ENCODE data around the gene ANKRD34A. TPM values are rescaled to one million over a fixed set of nuclear protein-coding genes. Genes with fewer than 3 reads are reported as not detected.

The ANKRD34A gene
- polyA plus RNA-seq, 1 experiment: 0.83 TPM

GRCh38 chr1:145991735-145992412 is 27.5 kb upstream of the ANKRD34A start:
- Histone ChIP-seq H3K9me3 (ENCODE audit: control insufficient read depth, insufficient read depth, low read length) (no peaks in the 10 kb centered on the region), H3K27me3 (ENCODE audit: control insufficient read depth, insufficient read depth, low read length) (no peaks in the 10 kb centered on the region), H3K27ac (ENCODE audit: low read depth, low read length) (no peak overlapping the region), H3K4me3 (ENCODE audit: low read depth, low read length) (no peak overlapping the region)
- TF ChIP-seq CTCF (IDR thresholded peaks at IDR 0.05; ENCODE audit: low read depth, low read length): no peak
- ChIA-PET CTCF (interaction anchor here (1.2 to 4.4 kb wide), 4 partner anchors 12 to 16 kb away, joined by 3 to 23 read pairs (median 10); no protein-coding TSS in a partner anchor), POLR2A (no interaction called here)
- DNase-seq (ENCODE audit: low read depth, low spot score): no peak

- TF ChIP-seq CTCF (IDR thresholded peaks at IDR 0.05; ENCODE audit: low read depth, low read length): no peak
- ChIA-PET CTCF (interaction anchor here (1.9 to 4.4 kb wide), 2 partner anchors 10 to 13 kb away, joined by 4 to 23 read pairs; no protein-coding TSS in a partner anchor), POLR2A (no interaction called here)
- no peak for DNase-seq (ENCODE audit: low read depth, low spot score)
- no peak overlapping the region for H3K27ac ChIP-seq (ENCODE audit: low read depth, low read length)
- H3K4me3 ChIP-seq (ENCODE audit: low read depth, low read length): no peak overlapping the region
- H3K9me3 ChIP-seq (ENCODE audit: control insufficient read depth, insufficient read depth, low read length): no peaks in the 10 kb centered on the region
- no peaks in the 10 kb centered on the region for H3K27me3 ChIP-seq (ENCODE audit: control insufficient read depth, insufficient read depth, low read length)
Measured at GRCh38 chr1:145990249-145990855, 26.0 kb upstream of the ANKRD34A start.

- ChIA-PET POLR2A (no interaction called here), CTCF (interaction anchor here (0.8 to 1.9 kb wide), 3 partner anchors 9 to 43 kb away, joined by 3 to 4 read pairs (median 3); no protein-coding TSS in a partner anchor)
- no peak overlapping the region for H3K4me3 ChIP-seq (ENCODE audit: low read depth, low read length)
- no peak overlapping the region for H3K27ac ChIP-seq (ENCODE audit: low read depth, low read length)
- no peak for DNase-seq (ENCODE audit: low read depth, low spot score)
- no peak for TF ChIP-seq CTCF (IDR thresholded peaks at IDR 0.05; ENCODE audit: low read depth, low read length)
- no peaks in the 10 kb centered on the region for H3K9me3 ChIP-seq (ENCODE audit: control insufficient read depth, insufficient read depth, low read length)
- no peaks in the 10 kb centered on the region for H3K27me3 ChIP-seq (ENCODE audit: control insufficient read depth, insufficient read depth, low read length)
Measured at GRCh38 chr1:145988773-145989172, 24.4 kb upstream of the ANKRD34A start.

GRCh38 chr1:145987926-145988325 is 23.6 kb upstream of the ANKRD34A start:
- Histone ChIP-seq H3K9me3 (ENCODE audit: control insufficient read depth, insufficient read depth, low read length) (no peaks in the 10 kb centered on the region), H3K4me3 (ENCODE audit: low read depth, low read length) (no peak overlapping the region), H3K27me3 (ENCODE audit: control insufficient read depth, insufficient read depth, low read length) (no peaks in the 10 kb centered on the region), H3K27ac (ENCODE audit: low read depth, low read length) (no peak overlapping the region)
- no peak for DNase-seq (ENCODE audit: low read depth, low spot score)
- CTCF ChIA-PET: interaction anchor here (2.3 kb wide), 1 partner anchor 11 kb away, joined by 7 read pairs; no protein-coding TSS in a partner anchor
- no peak for TF ChIP-seq CTCF (IDR thresholded peaks at IDR 0.05; ENCODE audit: low read depth, low read length)
- POLR2A ChIA-PET: no interaction called here

GRCh38 chr1:145986551-145986950 is 22.2 kb upstream of the ANKRD34A start:
- no peak overlapping the region for H3K4me3 ChIP-seq (ENCODE audit: low read depth, low read length)
- no peaks in the 10 kb centered on the region for H3K9me3 ChIP-seq (ENCODE audit: control insufficient read depth, insufficient read depth, low read length)
- DNase-seq (ENCODE audit: low read depth, low spot score): no peak
- POLR2A ChIA-PET: interaction anchor here (0.7 kb wide), 1 partner anchor 152 kb away, joined by 12 read pairs; no protein-coding TSS in a partner anchor
- no peak overlapping the region for H3K27ac ChIP-seq (ENCODE audit: low read depth, low read length)
- H3K27me3 ChIP-seq (ENCODE audit: control insufficient read depth, insufficient read depth, low read length): no peaks in the 10 kb centered on the region
- CTCF ChIA-PET: interaction anchor here (0.6 to 2.3 kb wide), 3 partner anchors 9 to 46 kb away, joined by 3 to 7 read pairs (median 6); no protein-coding TSS in a partner anchor
- no peak for TF ChIP-seq CTCF (IDR thresholded peaks at IDR 0.05; ENCODE audit: low read depth, low read length)

Data from AG04450 (cell line).